ENCODE data around the gene CACNA1A.

- no peak for TF ChIP-seq CTCF (conservative IDR thresholded peaks at IDR 0.05)
- no peak for TF ChIP-seq ZFX (IDR thresholded peaks at IDR 0.05)
Measured at GRCh38 chr19:13159713-13160112, 346.6 kb downstream of the CACNA1A start.

Data from C4-2B (cell line).